Coronary artery (tissue), 2 donors: ENCODE results near the gene PRR3.

ENCODE experiments used
- DNase-seq: peaks from one replicate; pipeline ENCODE4 v3.0.0-alpha.2; 2017; ENCODE audit warnings: low spot score
- H3K27ac ChIP-seq, 2 donors: fragments of 200-600 bp; sonication (generic); one replicate each; pipeline ENCODE4 v1.5.1; 2016 to 2019
- H3K4me3 ChIP-seq: fragments of 200-600 bp; sonication (generic); 2 replicates; pipeline ENCODE4 v1.5.1; 2016; ENCODE audit warnings: mild to moderate bottlenecking, moderate library complexity
- TF ChIP-seq, protein P1 (sequence below): fragments of 200-600 bp; sonication (generic); IDR thresholded peaks from one replicate; pipeline ENCODE4 v1.5.1; 2019; ENCODE audit warnings: antibody characterized with exemption

The PRR3 gene

DNA sequence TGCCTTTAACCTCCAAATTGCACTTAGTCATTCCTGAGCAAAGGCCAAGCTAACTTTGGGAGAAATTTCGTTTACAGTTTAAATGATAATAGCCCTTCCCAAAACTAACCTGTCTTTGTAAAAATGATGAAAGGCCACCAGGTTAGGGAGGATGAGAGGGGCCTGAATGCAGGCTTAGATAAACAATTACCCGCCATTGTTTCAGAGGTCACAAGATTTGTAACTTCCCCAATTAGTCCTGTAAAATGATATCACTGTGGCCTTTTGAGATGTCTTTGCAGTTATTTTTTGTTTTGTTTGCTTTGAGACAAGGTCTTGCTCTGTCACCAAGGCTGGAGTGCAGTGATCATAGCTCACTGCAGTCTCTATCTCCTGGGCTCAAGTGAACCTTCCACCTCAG, 27.1 kb upstream of the PRR3 start:
- TF ChIP-seq, protein P1, sequence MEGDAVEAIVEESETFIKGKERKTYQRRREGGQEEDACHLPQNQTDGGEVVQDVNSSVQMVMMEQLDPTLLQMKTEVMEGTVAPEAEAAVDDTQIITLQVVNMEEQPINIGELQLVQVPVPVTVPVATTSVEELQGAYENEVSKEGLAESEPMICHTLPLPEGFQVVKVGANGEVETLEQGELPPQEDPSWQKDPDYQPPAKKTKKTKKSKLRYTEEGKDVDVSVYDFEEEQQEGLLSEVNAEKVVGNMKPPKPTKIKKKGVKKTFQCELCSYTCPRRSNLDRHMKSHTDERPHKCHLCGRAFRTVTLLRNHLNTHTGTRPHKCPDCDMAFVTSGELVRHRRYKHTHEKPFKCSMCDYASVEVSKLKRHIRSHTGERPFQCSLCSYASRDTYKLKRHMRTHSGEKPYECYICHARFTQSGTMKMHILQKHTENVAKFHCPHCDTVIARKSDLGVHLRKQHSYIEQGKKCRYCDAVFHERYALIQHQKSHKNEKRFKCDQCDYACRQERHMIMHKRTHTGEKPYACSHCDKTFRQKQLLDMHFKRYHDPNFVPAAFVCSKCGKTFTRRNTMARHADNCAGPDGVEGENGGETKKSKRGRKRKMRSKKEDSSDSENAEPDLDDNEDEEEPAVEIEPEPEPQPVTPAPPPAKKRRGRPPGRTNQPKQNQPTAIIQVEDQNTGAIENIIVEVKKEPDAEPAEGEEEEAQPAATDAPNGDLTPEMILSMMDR, result no peak
- Histone ChIP-seq H3K27ac (no peak overlapping the region), H3K4me3 (no peak overlapping the region)
- DNase-seq, result no peak

DNA sequence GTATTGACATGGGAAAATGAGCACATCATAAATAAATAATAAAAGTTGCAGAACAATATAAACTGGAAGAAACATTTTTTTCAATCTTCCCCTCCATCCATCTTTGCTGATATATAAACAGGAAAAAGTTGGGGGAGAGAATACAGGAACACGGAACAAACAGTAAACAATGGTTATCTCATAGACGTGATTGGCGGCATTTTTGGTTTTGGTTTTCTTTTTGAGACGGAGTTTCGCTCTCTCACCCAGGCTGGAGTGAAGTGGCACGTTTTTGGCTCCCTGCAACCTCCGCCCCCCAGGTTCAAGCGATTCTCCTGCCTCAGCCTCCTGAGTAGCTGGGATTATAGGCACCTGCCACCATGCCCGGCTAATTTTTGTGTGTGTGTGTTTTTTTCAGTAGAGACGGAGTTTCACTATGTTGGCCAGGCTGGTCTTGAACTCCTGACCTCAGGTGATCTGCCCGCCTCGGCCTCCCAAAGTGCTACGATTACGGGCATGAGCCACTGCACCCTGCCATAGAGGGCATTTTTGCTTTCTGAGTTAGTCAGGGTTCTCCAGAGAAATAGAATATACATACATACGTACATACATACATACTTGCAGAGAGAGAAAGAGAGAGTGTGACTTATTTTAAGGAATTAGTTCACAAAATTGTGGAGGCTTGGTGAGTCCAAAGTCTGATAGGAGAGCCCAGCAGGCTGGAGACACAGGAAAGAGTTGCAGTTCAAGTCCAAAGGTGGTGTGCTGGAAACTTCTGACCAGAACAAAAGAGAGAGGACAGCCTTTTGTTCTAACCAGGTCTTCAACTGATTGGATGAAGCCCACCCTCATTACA, 23.4 kb upstream of the PRR3 start:
- no peak overlapping the region for H3K27ac ChIP-seq
- DNase-seq, result no peak
- no peak overlapping the region for H3K4me3 ChIP-seq
- TF ChIP-seq, protein P1, result no peak

DNA sequence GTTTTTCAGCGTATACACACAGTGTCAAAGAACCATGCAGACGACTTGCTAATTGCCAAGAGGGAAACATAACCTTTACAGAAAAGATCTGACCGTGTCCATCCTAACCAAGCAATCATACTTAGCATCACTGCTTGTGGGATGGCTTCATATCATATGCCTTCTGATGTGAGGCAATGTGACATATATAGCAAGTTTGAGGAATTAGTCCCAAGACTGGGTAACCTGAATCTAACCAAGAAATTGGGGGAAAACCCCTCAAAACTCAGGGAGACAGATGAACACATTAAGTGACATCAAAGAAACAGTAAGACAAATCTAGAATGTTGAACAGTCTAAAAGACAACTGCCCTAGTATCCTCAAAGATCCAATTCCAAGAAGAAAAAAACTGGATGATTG, 19.2 kb upstream of the PRR3 start:
- TF ChIP-seq, protein P1, result no peak
- DNase-seq, result no peak
- Histone ChIP-seq H3K27ac (no peak overlapping the region), H3K4me3 (no peak overlapping the region)

DNA sequence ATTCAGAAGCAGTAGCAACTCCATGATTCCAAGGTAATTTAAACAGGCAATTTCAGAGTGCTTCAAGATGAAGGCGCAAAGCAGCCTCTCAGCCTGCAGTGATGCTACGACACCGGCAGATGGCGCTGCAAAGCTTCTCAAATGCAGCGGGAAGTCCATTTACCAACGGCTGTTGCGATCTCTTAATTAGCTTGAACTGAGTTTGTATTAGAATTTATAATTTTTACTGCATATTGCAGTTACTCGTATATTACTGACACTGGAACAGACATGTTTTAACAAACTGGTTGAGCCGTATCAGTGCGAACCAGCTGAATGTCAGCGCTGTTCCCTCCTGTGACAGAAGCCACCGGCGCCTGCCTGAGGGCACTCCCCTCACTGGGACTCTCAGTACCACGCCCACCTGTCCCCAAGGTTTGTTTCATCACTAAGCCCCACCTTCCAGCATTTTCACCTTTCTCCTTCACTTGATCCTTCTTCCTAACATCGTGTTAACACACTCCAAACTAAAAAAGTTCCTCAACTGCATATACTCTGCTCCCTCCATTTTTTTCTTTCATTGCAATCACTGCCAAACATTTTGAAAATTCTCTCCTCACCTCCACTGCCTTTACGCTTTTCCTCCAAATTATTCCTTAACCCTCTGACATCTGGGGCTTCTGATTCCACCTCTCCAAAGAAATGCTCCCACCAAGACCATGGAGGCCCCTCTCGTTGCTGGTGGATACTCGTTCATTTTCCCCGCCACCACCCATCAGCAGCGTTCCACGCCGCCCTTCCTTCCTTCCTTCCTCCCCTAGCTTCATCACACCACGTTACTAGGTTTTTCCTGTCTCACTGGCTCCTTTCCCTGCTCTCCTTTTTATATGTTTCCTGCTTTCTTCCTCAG, 15.3 kb upstream of the PRR3 start:
- H3K27ac ChIP-seq, result no peak overlapping the region
- peak overlapping the region; percentile 56 for H3K4me3 ChIP-seq
- TF ChIP-seq, protein P1, result peak; percentile 67
- no peak for DNase-seq

DNA sequence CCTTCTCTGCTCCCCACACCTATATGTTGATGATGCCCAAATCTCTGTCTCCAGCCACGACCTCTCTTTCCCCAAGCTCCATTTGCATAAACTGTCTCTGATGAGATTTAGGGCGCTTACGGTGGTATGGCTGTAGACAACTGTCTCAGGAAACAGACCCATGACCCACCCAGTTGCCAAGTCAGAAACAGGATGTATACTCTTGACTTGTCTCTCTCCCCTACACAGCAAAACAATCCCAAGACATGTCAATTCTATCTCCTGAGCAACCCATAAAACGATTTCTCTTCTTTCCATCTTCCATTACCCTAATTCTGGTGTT, 14.7 kb upstream of the PRR3 start:
- DNase-seq, result no peak
- Histone ChIP-seq H3K27ac (no peak overlapping the region), H3K4me3 (no peak overlapping the region)
- TF ChIP-seq, protein P1, result no peak

DNA sequence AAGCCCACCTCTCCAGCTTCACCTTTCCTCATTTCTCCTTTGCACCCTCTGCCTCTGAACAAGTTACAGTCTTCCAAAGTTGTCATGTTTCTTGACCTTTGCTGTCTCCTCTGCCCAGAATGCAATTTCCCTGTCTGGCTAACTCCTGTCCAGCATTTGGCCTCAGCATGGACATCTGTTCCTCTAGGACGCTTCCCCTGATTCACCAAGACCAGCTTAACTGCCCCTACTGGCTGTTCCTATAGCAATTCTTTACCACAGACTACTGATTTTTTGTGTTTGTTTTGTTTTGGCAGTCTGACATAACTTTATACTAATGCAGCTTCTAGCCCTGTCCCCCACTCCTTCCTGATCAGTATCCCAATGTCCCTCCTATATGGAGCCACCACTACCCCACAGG, 14.2 kb upstream of the PRR3 start:
- Histone ChIP-seq H3K27ac (no peak overlapping the region), H3K4me3 (no peak overlapping the region)
- TF ChIP-seq, protein P1, result no peak
- no peak for DNase-seq

DNA sequence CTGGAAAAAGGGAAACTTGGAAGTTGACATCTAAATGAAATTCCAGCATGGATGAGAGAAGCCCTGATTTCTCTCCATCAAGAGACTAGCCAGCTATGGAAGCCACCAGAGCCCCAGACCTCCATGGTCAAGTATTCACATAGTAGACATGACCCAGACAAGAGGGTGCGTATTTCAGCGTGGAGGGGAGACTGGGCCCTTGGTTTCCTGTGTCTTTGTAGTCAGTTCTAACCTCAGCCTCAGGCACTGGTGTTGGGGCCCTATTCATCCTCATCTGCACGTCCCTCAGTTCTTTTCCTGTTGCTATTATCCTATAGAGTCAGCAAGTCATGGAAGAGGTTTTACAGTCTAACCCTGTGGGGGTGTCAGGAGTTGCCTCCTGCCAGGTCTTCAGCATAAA, 13.3 kb upstream of the PRR3 start:
- DNase-seq, result no peak
- no peak overlapping the region for H3K4me3 ChIP-seq
- TF ChIP-seq, protein P1, result no peak
- H3K27ac ChIP-seq, result no peak overlapping the region
